Heart left ventricle (tissue), 16 donors: Measurements from ENCODE around the gene CUZD1. TPM values are rescaled to one million over a fixed set of nuclear protein-coding genes. Genes with fewer than 3 reads are reported as not detected.

Source experiments
- ATAC-seq, 4 donors: fragments of 200-7000 bp; cut with Tn5 transposase; one replicate each; pipeline ENCODE4 v1.9.1; 2020 to 2022; ENCODE audit warnings: moderate library complexity in 4 of 4, mild to moderate bottlenecking in 3 of 4, moderate number of reproducible peaks in 1 of 4
- DNase-seq, 5 donors: peaks; one replicate each; pipeline ENCODE4 v3.0.0-alpha.2; 2020
- H3K27ac ChIP-seq, 12 donors: fragments of 200-600 bp; sonication (generic) in 4 of 12; one replicate each; pipeline versions ENCODE4 v1.5.0 to v1.8.0; 2016 to 2022; ENCODE audit warnings: mild to moderate bottlenecking in 2 of 12
- H3K27me3 ChIP-seq, 9 donors: fragments of 200-600 bp; sonication (generic) in 2 of 9; one replicate each; pipeline versions ENCODE4 v1.5.1 to v1.8.0; 2016 to 2022; ENCODE audit warnings: mild to moderate bottlenecking in 3 of 9
- H3K36me3 ChIP-seq, 9 donors: fragments of 200-600 bp; sonication (generic) in 2 of 9; one replicate each; pipeline versions ENCODE4 v1.5.0 to v1.8.0; 2018 to 2022; ENCODE audit warnings: mild to moderate bottlenecking in 2 of 9
- H3K4me1 ChIP-seq, 12 donors: fragments of 200-600 bp; sonication (generic) in 4 of 12; one replicate each; pipeline versions ENCODE4 v1.5.0 to v1.8.0; 2016 to 2022; ENCODE audit warnings: mild to moderate bottlenecking in 3 of 12
- H3K4me3 ChIP-seq, 12 donors: fragments of 200-600 bp; sonication (generic) in 4 of 12; one replicate each; pipeline versions ENCODE4 v1.5.0 to v1.8.0; 2017 to 2022; ENCODE audit warnings: mild to moderate bottlenecking in 9 of 12, moderate library complexity in 4 of 12
- H3K9me3 ChIP-seq, 12 donors: fragments of 200-600 bp; sonication (generic) in 4 of 12; one replicate each; pipeline versions ENCODE4 v1.5.0 to v1.8.0; 2016 to 2022; ENCODE audit warnings: mild to moderate bottlenecking in 1 of 12
- CTCF ChIP-seq, 12 donors: fragments of 200-600 bp; sonication (generic) in 4 of 12; IDR thresholded peaks; one replicate each; pipeline versions ENCODE4 v1.5.0 to v1.8.0; 2018 to 2022; ENCODE audit warnings: antibody characterized with exemption in 12 of 12, mild to moderate bottlenecking in 5 of 12
- POLR2A ChIP-seq, 2 donors: fragments of 450-650 bp; IDR thresholded peaks; one replicate each; pipeline ENCODE4 v1.6.1; 2017; ENCODE audit warnings: antibody characterized with exemption in 2 of 2, mild to moderate bottlenecking in 2 of 2, moderate library complexity in 2 of 2
- WGBS, 4 donors: extraction: QIAGEN DNeasy Blood & Tissue Kit in 2 of 4; methylation state at CpG; one replicate each; pipeline versions ENCODE4 v1.1.5 to v1.1.7; 2013 to 2018; 5-methylcytosine and 5-hydroxymethylcytosine counted together
- intact Hi-C, 10 donors: fragments of 100-400 bp; cut with DNase I; formaldehyde crosslinking; loops; one replicate each; pipeline versions ENCODE4 v1.11.1 to v1.14.2; 2022
- polyA plus RNA-seq, 2 donors: library from polyadenylated mRNA; stranded (reverse); fragments of 200-250 nt; gene quantifications; one replicate each; pipeline ENCODE4 v1.2.3, GENCODE V29; 2013
- total RNA-seq, 9 donors: library from RNA; depleted of rRNA in 2 of 9; stranded (reverse); fragments of >200 nt in 2 of 9; fragmentation: NEBNext Ultra II Directional in 3 of 9; extraction: Animal tissue kit (Norgen Biotek cat#: 25700) in 3 of 9; gene quantifications; one replicate each; pipeline versions ENCODE4 v1.1.0 to v1.2.4, GENCODE V29; 2016 to 2023
- donor health status: ischemic (EF 13 %, LVEDD 7.1; RV severe dilation, severe dysfunction).
- donor health status: healthy with polysubstance abuse.
- donor health status: DM: no; HTN: yes; CAD: no.
- donor health status: DM: no; HTN: no; CAD: no.
- donor health status: ischemic (EF 25% LVEDD 6.9; RV normal size, moderate dysfunction).
- donor health status: ischemic (EF 25% LVEDD 5.7; RV mildly dilated, moderate dysfunction).
- donor health status: healthy.
- donor health status: DM: yes; HTN: yes; CAD: no.
- donor health status: ischemic (EF 35%, LVEDD 5.7; RV mildly dilated, moderate dysfunction).
- donor health status: nonischemic (EF 11% LVEDD 7.7; RV severe dilation, severe dysfunction).
- donor health status: DM: yes; HTN: yes; CAD: no.
- donor health status: PGD.
- donor health status: ischemic (EF 29% LVEDD 5.4; RV normal size, mild dysfunction).
- donor health status: nonischemic (EF 23%, LVEDD 6.1; RV moderate dilation, normal function).

The CUZD1 gene
- total and polyA plus RNA-seq, 11 donors: 0.11 to 0.84 (median 0.17) TPM; not detected in 2

DNA sequence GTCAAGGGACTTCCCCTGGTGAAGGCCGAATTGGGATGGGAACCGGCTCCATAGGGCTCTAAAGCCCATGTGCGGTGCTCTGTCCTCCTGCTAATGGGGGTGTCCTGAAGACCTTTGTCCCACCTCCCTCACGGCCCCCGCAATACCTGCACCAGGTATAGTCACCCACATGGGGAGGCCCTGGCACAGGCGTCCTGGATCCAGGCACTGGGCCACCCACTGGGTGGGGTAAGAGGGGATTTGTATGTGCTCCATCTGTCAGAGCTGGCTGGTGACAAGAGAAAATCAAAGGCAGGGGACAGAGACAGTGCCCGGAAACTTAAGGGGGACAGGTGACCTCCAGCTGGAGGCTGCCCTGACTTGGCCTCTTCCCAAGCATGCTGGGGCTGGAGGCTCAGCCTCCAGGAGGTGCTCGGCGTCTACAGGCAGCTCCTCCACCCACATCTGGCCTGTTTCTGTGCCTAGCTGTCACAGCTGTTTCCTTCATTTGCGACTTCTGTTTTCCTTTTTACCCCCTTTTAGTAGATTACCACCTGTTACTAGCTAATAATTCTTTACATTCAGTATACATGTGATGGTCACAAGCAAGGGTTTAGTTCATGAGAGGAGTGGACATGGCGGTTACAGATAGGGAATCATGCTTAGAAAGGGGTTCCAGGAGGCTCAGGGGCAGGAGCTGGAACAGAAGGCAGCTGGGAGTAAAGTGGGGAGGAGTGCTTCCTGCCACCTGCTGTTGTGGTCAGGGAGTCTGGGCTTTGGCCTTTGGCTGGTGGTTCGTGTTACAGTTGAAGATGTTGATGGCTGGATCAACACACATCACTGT, 2.3 kb upstream of the CUZD1 start:
- Histone ChIP-seq H3K9me3 (peaks cover 0 to 24% (median 0%) of the 10 kb centered on the region in 12 donors), H3K27me3 (no peaks in the 10 kb centered on the region), H3K4me1 (no peaks in the 10 kb centered on the region), H3K36me3 (peaks cover 0 to 7% (median 0%) of the 10 kb centered on the region in 9 donors), H3K27ac (no peak overlapping the region), H3K4me3 (no peak overlapping the region)
- peak in 2 of 5 donors; percentile 21 to 28 for DNase-seq
- WGBS, 4 donors: 76 to 83% (median 82%) methylated on average over 9 to 12 of the region's 12 CpGs
- peak; percentile 42 to 81 (median 63) for ATAC-seq
- TF ChIP-seq POLR2A (IDR thresholded peaks at IDR 0.05) (no peak), CTCF (IDR thresholded peaks at IDR 0.05) (no peak)
- intact Hi-C loops: no loop called here

- no peak for TF ChIP-seq CTCF (IDR thresholded peaks at IDR 0.05)
- no peaks in the 10 kb centered on the region for H3K4me1 ChIP-seq
- no peak overlapping the region for H3K4me3 ChIP-seq
- DNase-seq: no peak
- no peaks in the 10 kb centered on the region for H3K36me3 ChIP-seq
- ATAC-seq: no peak
- H3K27me3 ChIP-seq: no peaks in the 10 kb centered on the region
- no peak overlapping the region for H3K27ac ChIP-seq
- intact Hi-C loops: no loop called here
- H3K9me3 ChIP-seq: peaks cover 0 to 24% (median 0%) of the 10 kb centered on the region in 12 donors
- 94 to 96% (median 95%) methylated on average over 4 of the region's 4 CpGs for WGBS, 4 donors
These were observed 1.5 kb downstream of the CUZD1 start for GRCh38 chr10:122844146-122844545.

DNA sequence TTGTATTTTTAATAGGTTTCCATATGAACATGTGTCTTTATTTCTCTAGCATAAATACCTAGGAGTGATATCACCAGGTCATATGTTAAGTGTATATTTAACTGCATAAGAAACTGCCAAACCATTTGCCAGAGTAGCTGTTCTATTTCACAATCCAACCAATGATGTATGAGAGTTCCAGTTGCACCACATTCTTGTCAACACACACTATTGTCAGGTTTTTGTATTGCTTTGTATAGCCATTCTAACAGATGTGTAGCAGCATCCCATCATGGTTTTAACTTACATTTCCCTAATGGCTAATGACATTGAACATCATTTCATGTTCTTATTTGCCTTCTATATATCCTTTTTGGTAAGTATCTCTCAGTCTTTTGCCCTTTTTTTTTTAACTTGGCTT, 4.1 kb downstream of the CUZD1 start:
- ATAC-seq (no peak), DNase-seq (no peak)
- H3K9me3 ChIP-seq: peaks cover 0 to 24% (median 0%) of the 10 kb centered on the region in 12 donors
- intact Hi-C loops: no loop called here
- H3K27ac ChIP-seq: no peak overlapping the region
- H3K4me3 ChIP-seq: no peak overlapping the region
- H3K27me3 ChIP-seq: no peaks in the 10 kb centered on the region
- H3K4me1 ChIP-seq: no peaks in the 10 kb centered on the region
- H3K36me3 ChIP-seq: peaks cover 0 to 13% (median 0%) of the 10 kb centered on the region in 9 donors
- TF ChIP-seq CTCF (IDR thresholded peaks at IDR 0.05) (no peak), POLR2A (IDR thresholded peaks at IDR 0.05) (no peak)

DNA sequence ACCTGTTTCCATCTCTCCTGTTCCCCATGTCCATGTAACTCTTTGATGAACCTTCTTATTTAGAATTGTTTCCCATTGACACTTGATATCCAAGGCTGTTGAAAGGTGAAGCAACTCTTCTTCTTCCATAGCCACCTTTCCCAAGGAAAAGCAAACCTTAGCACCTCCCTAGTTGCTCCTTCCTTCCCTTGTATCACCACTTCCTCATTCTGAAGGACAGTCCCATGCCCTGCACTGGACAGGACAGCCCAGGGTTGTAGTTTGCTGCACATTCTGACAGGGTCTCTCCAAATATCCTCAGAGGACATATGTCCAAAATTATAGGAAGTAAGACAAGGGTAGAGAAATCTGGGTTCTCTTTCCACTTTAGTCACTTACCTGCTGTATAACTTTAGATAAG, 6.2 kb downstream of the CUZD1 start:
- Histone ChIP-seq H3K9me3 (peaks cover 0 to 24% (median 0%) of the 10 kb centered on the region in 12 donors), H3K27me3 (no peaks in the 10 kb centered on the region), H3K4me3 (no peak overlapping the region), H3K27ac (no peak overlapping the region), H3K36me3 (peaks cover 0 to 22% (median under 1%) of the 10 kb centered on the region in 9 donors), H3K4me1 (no peaks in the 10 kb centered on the region)
- ATAC-seq: no peak
- no peak for TF ChIP-seq CTCF (IDR thresholded peaks at IDR 0.05)
- TF ChIP-seq POLR2A (IDR thresholded peaks at IDR 0.05): no peak
- intact Hi-C loops: no loop called here
- no peak for DNase-seq
